Measurements from ENCODE around the gene ZNF408.
"Not testable (repeated sequence)": the region's sequence is repeated elsewhere in the genome, so short reads cannot be mapped to it uniquely, and the experiment has no call there.

ZNF408 gene

GRCh38 chr11:46669711-46670139 lies 31.1 kb upstream of the ZNF408 start:
- H3K9me2 ChIP-seq (replicated peaks; ENCODE audit: low read depth, low read length): no peaks in the 10 kb centered on the region
- TF ChIP-seq CTCF (conservative IDR thresholded peaks at IDR 0.05; ENCODE audit: low read length) (peak; percentile 80), EZH2phosphoT487 (IDR thresholded peaks at IDR 0.05; ENCODE audit: borderline replicate concordance) (no peak)
- no peak overlapping the region for H2AFZ ChIP-seq (ENCODE audit: low read length)
- H3K4me3 ChIP-seq (ENCODE audit: low read length, poor library complexity, severe bottlenecking): no peak overlapping the region
- H3K27me3 ChIP-seq (ENCODE audit: insufficient read depth, low read length, poor library complexity, severe bottlenecking): no peaks in the 10 kb centered on the region
- H3K4me1 ChIP-seq (ENCODE audit: insufficient read depth, low read length, poor library complexity, severe bottlenecking): peaks cover 67% of the 10 kb centered on the region
- no peaks in the 10 kb centered on the region for H3K9me3 ChIP-seq (ENCODE audit: insufficient read depth, low read depth, low read length)
- peaks cover 24% of the 10 kb centered on the region for H3F3A ChIP-seq (ENCODE audit: low read depth)
- H4K20me1 ChIP-seq (ENCODE audit: insufficient read depth, low read length, poor library complexity, severe bottlenecking): no peaks in the 10 kb centered on the region
- peak overlapping the region; percentile 65 for H3K9ac ChIP-seq (ENCODE audit: low read depth, low read length, poor library complexity, severe bottlenecking)
- H3K79me2 ChIP-seq (ENCODE audit: insufficient read depth, low read length): peaks cover 8% of the 10 kb centered on the region; the same call in 1 of the 2 replicates
- H3K36me3 ChIP-seq (ENCODE audit: insufficient read depth, low read length): peaks cover 51% of the 10 kb centered on the region; the same call in 1 of the 2 replicates
- peak overlapping the region; percentile 75 for H3K4me2 ChIP-seq (ENCODE audit: low read depth, low read length, poor library complexity, severe bottlenecking)

- not testable (repeated sequence) for H3K79me2 ChIP-seq (ENCODE audit: insufficient read depth, low read length); H3K27me3 ChIP-seq (ENCODE audit: insufficient read depth, low read length, poor library complexity, severe bottlenecking); H3K9me3 ChIP-seq (ENCODE audit: insufficient read depth, low read depth, low read length); H4K20me1 ChIP-seq (ENCODE audit: insufficient read depth, low read length, poor library complexity, severe bottlenecking); H3K9me2 ChIP-seq (replicated peaks; ENCODE audit: low read depth, low read length); H2AFZ ChIP-seq (ENCODE audit: low read length)
- H3F3A ChIP-seq (ENCODE audit: low read depth): peaks cover 31% of the 10 kb centered on the region
- peaks cover 75% of the 10 kb centered on the region for H3K4me1 ChIP-seq (ENCODE audit: insufficient read depth, low read length, poor library complexity, severe bottlenecking)
- peak overlapping the region; percentile 75 for H3K4me2 ChIP-seq (ENCODE audit: low read depth, low read length, poor library complexity, severe bottlenecking)
- peak overlapping the region; percentile 46 for H3K4me3 ChIP-seq (ENCODE audit: low read length, poor library complexity, severe bottlenecking)
- peak overlapping the region; percentile 65 for H3K9ac ChIP-seq (ENCODE audit: low read depth, low read length, poor library complexity, severe bottlenecking)
- H3K36me3 ChIP-seq (ENCODE audit: insufficient read depth, low read length): peaks cover 43% of the 10 kb centered on the region; the same call in 1 of the 2 replicates
These were observed 30.3 kb upstream of the ZNF408 start for GRCh38 chr11:46670521-46670920.

DNA sequence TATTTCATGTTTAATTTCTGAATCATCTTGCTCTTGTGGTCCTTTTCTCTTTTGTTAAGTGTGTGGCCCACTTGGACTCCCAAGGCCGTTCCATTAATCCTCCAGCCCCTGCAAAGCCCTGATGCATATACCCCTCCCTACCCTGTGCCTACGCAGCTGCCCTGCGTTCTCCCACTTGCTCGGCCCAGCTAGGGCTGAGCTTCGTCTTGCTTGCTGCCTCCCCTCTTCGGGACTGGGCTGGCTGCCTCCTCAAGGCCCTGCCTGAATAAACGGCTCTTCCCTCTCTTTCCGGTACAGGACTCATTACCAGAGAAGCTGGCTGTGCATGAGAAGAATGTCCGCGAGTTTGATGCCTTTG lies 28.9 kb upstream of the ZNF408 start:
- TF ChIP-seq EZH2phosphoT487 (IDR thresholded peaks at IDR 0.05; ENCODE audit: borderline replicate concordance) (no peak), CTCF (conservative IDR thresholded peaks at IDR 0.05; ENCODE audit: low read length) (no peak)
- Histone ChIP-seq H3K9me2 (replicated peaks; ENCODE audit: low read depth, low read length) (no peaks in the 10 kb centered on the region), H3K4me1 (ENCODE audit: insufficient read depth, low read length, poor library complexity, severe bottlenecking) (peaks cover 79% of the 10 kb centered on the region), H3K79me2 (ENCODE audit: insufficient read depth, low read length) (peaks cover 8% of the 10 kb centered on the region; the same call in 1 of the 2 replicates), H3K4me2 (ENCODE audit: low read depth, low read length, poor library complexity, severe bottlenecking) (peak overlapping the region; percentile 75), H3K9ac (ENCODE audit: low read depth, low read length, poor library complexity, severe bottlenecking) (peak overlapping the region; percentile 76), H3K36me3 (ENCODE audit: insufficient read depth, low read length) (peaks cover 44% of the 10 kb centered on the region; the same call in 1 of the 2 replicates), H3K27me3 (ENCODE audit: insufficient read depth, low read length, poor library complexity, severe bottlenecking) (no peaks in the 10 kb centered on the region), H2AFZ (ENCODE audit: low read length) (no peak overlapping the region), H4K20me1 (ENCODE audit: insufficient read depth, low read length, poor library complexity, severe bottlenecking) (no peaks in the 10 kb centered on the region), H3F3A (ENCODE audit: low read depth) (peaks cover 35% of the 10 kb centered on the region), H3K4me3 (ENCODE audit: low read length, poor library complexity, severe bottlenecking) (peak overlapping the region; percentile 57), H3K9me3 (ENCODE audit: insufficient read depth, low read depth, low read length) (no peaks in the 10 kb centered on the region)

- Histone ChIP-seq H3F3A (ENCODE audit: low read depth) (peaks cover 35% of the 10 kb centered on the region), H3K4me3 (ENCODE audit: low read length, poor library complexity, severe bottlenecking) (peak overlapping the region; percentile 57), H3K27me3 (ENCODE audit: insufficient read depth, low read length, poor library complexity, severe bottlenecking) (no peaks in the 10 kb centered on the region), H3K4me2 (ENCODE audit: low read depth, low read length, poor library complexity, severe bottlenecking) (peak overlapping the region; percentile 75), H3K9me2 (replicated peaks; ENCODE audit: low read depth, low read length) (no peaks in the 10 kb centered on the region), H3K36me3 (ENCODE audit: insufficient read depth, low read length) (peaks cover 49% of the 10 kb centered on the region; the same call in 1 of the 2 replicates), H4K20me1 (ENCODE audit: insufficient read depth, low read length, poor library complexity, severe bottlenecking) (no peaks in the 10 kb centered on the region), H2AFZ (ENCODE audit: low read length) (no peak overlapping the region), H3K9me3 (ENCODE audit: insufficient read depth, low read depth, low read length) (no peaks in the 10 kb centered on the region), H3K4me1 (ENCODE audit: insufficient read depth, low read length, poor library complexity, severe bottlenecking) (peaks cover 79% of the 10 kb centered on the region), H3K9ac (ENCODE audit: low read depth, low read length, poor library complexity, severe bottlenecking) (peak overlapping the region; percentile 76), H3K79me2 (ENCODE audit: insufficient read depth, low read length) (peaks cover 8% of the 10 kb centered on the region; the same call in 1 of the 2 replicates)
- TF ChIP-seq EZH2phosphoT487 (IDR thresholded peaks at IDR 0.05; ENCODE audit: borderline replicate concordance) (no peak), CTCF (conservative IDR thresholded peaks at IDR 0.05; ENCODE audit: low read length) (no peak)
These were observed 28.4 kb upstream of the ZNF408 start for GRCh38 chr11:46672381-46672839.
